NCI-H1694 (cell line): ENCODE data around the gene LEKR1.
"Not testable (repeated sequence)": the region's sequence is repeated elsewhere in the genome, so short reads cannot be mapped to it uniquely, and the experiment has no call there.

Experiments used
- DNase-seq: peaks from one replicate; lab custom pipeline; 2025; lab: John Stamatoyannopoulos, UW

The LEKR1 gene

GRCh38 chr3:156906275-156906674 lies 80.1 kb downstream of the LEKR1 start:
- no peak for DNase-seq

GRCh38 chr3:156908398-156908797 lies 82.2 kb downstream of the LEKR1 start:
- DNase-seq: no peak

GRCh38 chr3:156910022-156910421 lies 83.9 kb downstream of the LEKR1 start:
- no peak for DNase-seq

GRCh38 chr3:156910831-156911230 lies 84.7 kb downstream of the LEKR1 start:
- DNase-seq: not testable (repeated sequence)

- not testable (repeated sequence) for DNase-seq
These were observed 88.1 kb downstream of the LEKR1 start for GRCh38 chr3:156914300-156914699.

GRCh38 chr3:156915372-156915771 lies 89.2 kb downstream of the LEKR1 start:
- DNase-seq: no peak

- no peak for DNase-seq
These were observed 92.6 kb downstream of the LEKR1 start for GRCh38 chr3:156918746-156919145.

- DNase-seq: no peak
These were observed 93.7 kb downstream of the LEKR1 start for GRCh38 chr3:156919818-156920217.

GRCh38 chr3:156920399-156920798 lies 94.2 kb downstream of the LEKR1 start:
- DNase-seq: no peak

- no peak for DNase-seq
These were observed 97.2 kb downstream of the LEKR1 start for GRCh38 chr3:156923349-156923748.

- DNase-seq: no peak
These were observed 112.6 kb downstream of the LEKR1 start for GRCh38 chr3:156938724-156939123.

GRCh38 chr3:156939315-156939714 lies 113.2 kb downstream of the LEKR1 start:
- no peak for DNase-seq

- no peak for DNase-seq
These were observed 115.2 kb downstream of the LEKR1 start for GRCh38 chr3:156941311-156941710.

GRCh38 chr3:156948402-156949210 lies 122.5 kb downstream of the LEKR1 start:
- no peak for DNase-seq

GRCh38 chr3:156952011-156952410 lies 125.9 kb downstream of the LEKR1 start:
- no peak for DNase-seq

GRCh38 chr3:156957715-156958114 lies 131.6 kb downstream of the LEKR1 start:
- DNase-seq: no peak

- DNase-seq: no peak
These were observed 136.9 kb downstream of the LEKR1 start for GRCh38 chr3:156963096-156963495.

- no peak for DNase-seq
These were observed 138.4 kb downstream of the LEKR1 start for GRCh38 chr3:156964577-156964976.

GRCh38 chr3:156966349-156966748 lies 140.2 kb downstream of the LEKR1 start:
- DNase-seq: not testable (repeated sequence)

- DNase-seq: no peak
These were observed 147.8 kb downstream of the LEKR1 start for GRCh38 chr3:156973954-156974353.

GRCh38 chr3:156974931-156975330 lies 148.8 kb downstream of the LEKR1 start:
- DNase-seq: no peak

GRCh38 chr3:156975721-156976120 lies 149.6 kb downstream of the LEKR1 start:
- no peak for DNase-seq

- no peak for DNase-seq
These were observed 150.8 kb downstream of the LEKR1 start for GRCh38 chr3:156976933-156977332.

GRCh38 chr3:156978481-156978961 lies 152.4 kb downstream of the LEKR1 start:
- DNase-seq: no peak
